Activated T-cell treated with anti-CD3 and anti-CD28 coated beads, Interleukin-2, amount 50 U/mL, for 1 hour (primary cell): ENCODE measurements around the gene SPIRE1.
"Not testable (repeated sequence)": the region's sequence is repeated elsewhere in the genome, so short reads cannot be mapped to it uniquely, and the experiment has no call there.

Source experiments
- DNase-seq: peaks from one replicate; pipeline ENCODE4 v3.0.0-alpha.2; 2020

Gene SPIRE1

DNA sequence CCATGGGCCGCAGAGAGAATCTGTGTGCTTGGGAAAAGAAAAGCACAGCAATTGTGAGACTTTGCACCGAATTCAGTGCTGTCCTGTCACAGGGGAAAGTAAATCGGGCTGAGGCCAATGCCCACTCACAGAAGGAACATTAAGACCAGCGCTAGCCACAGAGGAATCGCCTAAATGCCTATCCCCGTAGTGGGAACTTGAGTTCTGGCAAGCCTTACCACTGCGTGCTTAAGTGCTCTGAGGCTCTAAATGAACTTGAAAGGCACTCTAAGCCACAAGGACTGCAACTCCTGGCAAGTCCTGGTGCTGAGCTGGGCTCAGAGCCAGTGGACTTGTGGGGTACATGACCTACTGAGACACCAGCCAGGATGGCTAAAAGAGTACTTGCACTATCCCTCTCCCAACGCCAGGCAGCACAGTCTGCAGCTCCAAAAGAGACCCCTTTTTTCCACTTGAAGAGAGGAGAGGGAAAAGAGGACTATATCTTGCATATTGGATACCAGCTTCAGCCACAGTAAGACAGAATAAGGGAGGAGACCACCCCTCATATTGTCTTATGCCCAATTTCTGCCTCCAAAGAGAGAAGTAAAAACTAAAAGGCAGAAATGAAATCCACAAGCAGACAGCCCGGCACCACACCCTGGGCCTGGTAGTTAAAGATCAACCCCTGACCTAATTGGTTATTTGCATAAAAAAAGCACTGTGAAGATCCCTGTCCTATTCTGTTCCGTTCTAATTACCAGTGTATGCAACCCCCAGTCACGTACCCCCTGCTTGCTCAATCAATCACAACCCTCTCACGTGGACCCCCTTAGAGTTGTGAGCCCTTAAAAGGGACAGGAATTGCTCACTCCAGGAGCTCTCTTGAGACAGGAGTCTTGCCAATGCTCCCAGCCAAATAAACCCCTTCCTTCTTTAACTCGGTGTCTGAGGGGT is 105.7 kb downstream of the SPIRE1 start:
- not testable (repeated sequence) for DNase-seq

DNA sequence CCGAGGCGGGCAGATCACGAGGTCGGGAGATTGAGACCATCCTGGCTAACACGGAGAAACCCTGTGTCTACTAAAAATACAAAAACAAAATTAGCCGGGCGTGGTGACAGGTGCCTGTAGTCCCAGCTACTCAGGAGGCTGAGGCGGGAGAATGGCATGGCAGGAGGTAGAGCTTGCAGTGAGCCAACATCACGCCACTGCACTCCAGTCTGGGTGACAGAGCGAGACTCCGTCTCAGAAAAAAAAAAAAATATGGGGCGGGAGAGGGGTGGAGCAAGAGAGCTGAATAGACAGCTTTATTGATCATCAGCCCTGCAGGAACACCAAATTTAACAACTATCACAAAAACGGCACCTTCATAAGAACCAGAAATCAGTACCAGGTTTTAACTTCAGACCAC is 106.4 kb downstream of the SPIRE1 start:
- DNase-seq: not testable (repeated sequence)

DNA sequence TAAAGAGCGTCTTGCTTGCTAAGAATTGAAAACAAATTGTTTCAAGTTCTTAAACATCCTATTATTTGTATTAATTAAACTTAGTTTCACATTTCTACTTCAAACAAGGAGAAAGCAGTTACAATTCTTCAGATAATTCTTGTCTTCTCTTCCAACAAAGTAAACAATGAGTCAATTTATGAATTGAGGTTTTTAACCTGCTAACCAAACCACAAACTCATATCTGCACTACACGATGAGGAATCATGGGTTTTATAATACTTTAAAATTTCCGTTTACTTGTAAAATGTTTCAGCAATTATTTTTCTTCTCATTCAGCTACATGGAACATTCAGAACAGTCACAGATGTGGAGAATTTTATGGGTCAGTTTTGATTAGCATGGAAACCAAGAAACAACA is 114.2 kb downstream of the SPIRE1 start:
- no peak for DNase-seq

DNA sequence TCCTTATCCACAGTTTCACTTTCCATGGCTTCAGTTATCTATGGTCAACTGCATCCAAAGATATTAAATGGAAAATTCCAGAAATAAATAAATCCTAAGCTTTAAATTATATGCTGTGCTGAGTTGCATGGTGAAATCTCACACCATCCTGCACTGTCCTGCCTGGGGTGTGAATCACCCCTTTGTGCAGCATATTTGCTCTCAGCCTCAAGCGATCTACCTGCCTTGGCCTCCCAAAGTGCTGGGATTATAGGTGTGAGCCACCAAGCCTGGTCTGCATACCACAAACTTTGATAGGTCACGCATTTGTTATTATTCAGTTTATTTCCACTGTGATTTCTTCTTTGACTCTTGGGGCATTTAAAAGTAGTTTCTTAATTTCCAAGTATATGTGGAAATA is 117.2 kb downstream of the SPIRE1 start:
- DNase-seq: no peak

DNA sequence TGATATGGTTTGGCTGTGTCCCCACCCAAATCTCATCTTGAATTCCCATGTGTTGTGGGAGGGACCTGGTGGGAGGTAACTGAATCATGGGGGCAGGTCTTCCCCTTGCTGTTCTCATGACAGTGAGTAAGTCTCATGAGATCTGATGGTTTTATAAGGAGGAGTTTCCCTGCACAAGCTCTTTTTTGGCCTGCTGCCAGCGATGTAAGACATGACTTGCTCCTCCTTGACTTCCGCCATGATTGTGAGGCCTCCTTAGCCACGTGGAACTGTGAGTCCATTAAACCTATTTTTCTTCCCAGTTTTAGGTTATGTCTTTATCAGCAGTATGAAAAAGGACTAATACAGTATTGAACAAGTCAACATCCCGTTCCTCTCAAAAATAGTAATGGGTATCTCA is 118.7 kb downstream of the SPIRE1 start:
- DNase-seq: not testable (repeated sequence)

DNA sequence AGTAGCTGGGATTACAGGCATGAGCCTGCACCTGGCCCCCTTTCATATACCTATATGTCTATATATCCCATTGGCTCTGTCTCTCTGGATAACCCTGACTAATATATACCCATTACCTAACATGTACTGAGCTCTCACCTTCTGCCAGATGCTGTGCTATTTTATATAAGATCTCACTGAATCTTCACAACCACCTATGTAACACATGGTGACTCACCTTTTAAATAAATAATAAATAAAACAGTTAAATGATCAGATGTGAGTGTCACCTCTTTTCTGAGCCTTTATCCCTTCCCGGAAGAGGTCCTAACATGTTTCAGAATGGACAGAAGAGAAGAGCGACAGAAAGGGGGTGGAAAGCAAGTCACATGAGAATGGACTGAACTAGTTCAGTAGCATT is 123.1 kb downstream of the SPIRE1 start:
- no peak for DNase-seq

DNA sequence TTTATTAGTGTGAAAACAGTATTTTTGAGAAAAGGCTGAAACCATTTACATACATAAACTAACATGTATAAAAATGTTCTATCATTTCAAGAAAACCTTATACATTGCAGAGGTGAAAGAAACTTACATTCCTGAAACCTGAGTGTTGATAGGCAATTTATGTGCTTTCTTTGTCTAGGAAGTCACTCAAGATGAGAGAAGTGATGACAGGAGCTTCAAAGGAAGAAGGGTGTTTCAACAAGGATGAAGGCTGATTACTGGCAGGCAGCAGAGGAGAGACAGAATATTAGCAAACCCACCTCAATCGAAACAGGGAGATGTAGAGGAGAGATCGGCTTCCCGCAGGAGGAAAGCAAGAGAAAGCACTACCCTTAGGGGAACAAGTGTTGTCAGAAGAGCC is 125.2 kb downstream of the SPIRE1 start:
- no peak for DNase-seq

DNA sequence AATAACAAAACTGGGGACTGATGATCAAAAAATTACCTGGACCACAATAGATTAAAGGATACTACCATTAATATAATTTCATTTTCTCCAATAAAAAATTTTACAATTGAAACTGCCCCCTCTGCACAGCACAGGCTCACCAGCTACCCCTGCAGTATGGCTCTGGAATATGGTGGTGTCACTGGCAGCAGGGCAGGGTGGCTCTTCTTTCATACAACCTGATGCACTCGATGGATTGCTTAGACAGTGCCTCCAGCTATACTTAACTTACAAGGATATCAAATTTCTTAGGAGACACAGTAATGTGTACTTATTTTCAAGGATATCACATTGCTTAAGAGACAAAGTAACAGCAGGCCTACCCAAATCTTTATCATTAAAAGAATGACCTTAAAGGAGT is 126.2 kb downstream of the SPIRE1 start:
- DNase-seq: no peak

DNA sequence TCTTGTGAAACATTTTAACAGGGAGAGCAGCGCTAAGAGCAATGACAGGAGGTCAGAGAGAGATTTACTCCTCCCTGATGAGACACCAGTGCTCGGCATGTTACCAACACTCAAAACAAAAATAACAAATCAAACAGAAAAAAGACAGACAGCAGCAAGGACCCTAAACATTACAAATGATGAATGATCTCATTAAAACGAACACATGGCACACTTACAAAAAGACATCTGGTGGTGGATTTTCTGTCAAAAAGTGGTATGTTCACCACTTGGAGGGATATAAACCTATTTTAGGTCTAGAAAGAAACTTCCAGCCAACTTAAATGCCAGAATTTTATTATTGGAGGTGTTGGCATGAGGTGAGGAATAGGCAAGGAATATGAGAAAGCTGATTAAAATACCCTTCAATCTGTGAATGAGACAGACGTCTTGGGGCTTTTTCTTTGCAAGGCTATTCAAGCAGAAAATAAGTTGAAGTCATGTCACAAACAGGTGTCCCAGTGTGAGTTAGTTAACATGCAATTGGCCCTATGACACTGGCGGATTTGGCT is 137.4 kb downstream of the SPIRE1 start:
- DNase-seq: no peak

DNA sequence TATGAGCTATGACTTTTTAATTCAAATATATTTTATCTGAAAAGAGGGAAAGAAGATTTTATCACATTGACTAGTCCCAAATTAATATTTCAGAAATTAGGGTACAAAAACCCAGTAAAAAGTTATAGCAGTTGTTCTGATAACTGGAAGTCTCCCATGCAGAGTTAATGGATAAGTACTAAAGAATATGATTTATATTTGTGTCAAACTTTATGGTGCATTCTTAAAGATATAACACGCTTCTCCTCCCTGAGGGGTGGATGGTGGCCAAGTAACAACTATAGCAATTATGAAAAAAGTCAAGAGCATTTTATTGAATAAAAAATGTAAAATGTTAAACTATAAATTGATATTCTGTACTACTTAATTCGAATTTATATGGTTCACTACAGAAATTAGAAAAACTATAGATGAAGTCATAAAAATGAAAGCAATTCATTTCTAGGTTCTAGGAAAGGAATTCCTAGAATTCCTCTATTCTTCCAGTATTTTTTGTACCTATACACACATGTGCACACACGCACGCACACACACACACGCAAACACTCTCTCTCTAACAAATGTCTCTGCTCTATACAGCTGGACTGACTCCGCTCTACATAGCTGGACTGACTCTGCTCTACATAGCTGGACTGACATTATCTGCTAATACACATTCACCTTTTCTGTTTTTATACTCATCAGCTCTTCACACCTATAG is 138.9 kb downstream of the SPIRE1 start:
- no peak for DNase-seq

DNA sequence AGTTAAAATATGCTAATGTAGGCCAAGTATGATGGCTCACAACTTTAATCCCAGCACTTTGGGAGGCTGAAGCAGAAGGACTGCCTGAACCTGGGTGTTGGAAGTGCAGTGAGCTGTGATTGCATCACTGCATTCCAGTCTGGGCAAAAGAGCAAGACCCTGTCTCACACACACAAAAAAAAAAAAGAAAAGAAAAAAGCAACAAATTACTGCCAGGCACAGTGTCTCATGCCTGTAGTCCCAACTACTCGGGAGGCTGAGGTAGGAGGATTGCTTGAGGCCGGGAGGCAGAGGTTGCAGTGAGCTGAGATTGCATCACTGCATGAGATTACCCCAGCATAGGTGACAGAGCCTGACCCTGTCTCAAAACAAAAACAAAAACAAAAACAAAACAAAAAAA is 139.6 kb downstream of the SPIRE1 start:
- no peak for DNase-seq

DNA sequence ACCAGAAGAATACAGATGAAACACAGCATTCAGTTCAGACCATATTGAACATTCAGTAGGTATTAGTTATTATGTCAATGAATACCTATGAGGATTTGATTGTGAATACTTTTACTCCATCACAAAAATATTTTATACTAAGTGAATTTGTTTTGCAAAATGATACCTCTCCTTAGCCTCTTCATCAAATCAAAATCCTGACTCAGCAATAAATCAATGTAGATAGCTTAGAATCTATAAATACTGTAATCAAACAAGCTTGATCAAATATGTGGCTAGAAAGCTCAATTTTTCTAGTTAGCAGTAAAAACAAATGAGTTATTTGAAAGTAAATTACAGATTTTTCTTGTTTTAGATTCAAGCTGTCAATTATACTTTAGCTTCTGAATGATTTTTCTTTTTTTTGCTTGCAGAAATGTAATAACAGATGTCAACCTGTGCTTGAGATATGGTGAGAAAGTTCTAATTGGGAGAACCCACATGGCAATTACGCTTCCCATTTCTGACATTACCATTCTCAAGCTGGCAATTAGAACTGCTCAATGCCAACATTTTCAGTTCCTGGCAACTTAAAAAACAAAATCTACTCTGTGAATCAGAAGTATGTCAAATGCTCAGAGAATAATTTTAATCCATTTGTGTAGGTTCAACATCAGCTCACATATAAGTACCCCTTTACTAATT is 140.6 kb downstream of the SPIRE1 start:
- no peak for DNase-seq

DNA sequence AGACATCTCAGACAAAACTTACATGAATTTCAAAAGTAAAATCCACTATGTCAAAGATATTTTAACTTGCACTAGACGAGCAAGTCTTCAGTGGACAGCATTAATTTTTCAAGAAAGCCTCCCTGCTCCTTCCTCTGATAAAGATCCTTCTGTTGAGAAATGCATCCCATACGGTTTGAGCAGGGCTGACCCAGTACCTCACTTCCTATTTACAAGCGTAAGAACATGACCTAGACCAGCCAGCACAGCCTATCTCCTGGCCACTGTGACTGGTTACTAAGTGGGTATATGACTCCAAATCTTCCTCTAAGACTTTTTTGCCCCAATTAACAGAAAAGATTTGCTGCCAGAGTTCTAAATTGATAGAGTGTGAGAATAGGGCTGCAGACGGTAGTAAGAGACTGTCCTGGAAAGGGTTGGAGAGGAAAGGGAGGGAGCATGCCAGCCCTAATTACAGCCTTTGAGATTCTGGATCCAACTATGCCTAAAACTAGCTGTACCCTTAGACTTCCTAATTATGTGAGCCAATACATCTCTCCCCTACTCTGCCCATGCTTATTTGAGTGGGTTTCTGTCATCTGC is 141.8 kb downstream of the SPIRE1 start:
- no peak for DNase-seq

DNA sequence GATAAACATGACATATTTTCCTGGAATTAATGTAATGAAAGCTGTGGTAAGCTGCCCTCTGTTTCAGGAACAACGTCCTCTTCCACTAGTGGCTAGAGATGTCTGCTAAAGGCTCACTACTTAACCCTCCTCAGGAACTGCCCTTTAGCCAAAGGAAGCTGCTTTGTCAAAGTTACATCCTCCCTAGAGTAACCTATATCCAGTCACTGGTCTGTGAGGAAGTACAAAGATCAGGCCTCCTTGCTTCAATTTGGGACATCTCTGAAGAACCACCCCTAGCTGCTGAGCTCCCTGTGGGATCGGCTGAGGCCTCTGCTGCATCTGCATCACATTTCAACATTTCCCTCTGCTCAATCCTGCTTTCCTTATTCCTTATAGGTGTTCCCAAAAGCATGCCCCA is 142.4 kb downstream of the SPIRE1 start:
- no peak for DNase-seq

DNA sequence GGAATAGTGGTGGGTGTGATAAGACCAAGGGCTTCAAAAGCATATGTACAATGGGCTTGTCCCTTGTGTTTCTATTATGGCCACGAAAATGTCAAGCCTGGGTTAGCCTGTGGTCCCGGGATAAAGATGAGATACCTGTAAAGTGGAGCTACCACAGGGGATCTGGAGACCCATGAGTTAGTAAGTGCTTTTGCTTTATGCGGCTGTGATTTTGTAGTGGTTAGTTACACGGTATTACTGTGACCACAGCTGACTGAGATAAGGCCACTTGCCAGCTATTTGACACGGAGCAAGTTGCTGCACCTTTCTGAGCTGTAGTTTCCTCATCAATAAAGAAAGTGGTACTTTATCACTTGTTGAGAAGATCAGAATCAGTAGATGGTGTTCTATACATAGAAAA is 150.9 kb downstream of the SPIRE1 start:
- no peak for DNase-seq

DNA sequence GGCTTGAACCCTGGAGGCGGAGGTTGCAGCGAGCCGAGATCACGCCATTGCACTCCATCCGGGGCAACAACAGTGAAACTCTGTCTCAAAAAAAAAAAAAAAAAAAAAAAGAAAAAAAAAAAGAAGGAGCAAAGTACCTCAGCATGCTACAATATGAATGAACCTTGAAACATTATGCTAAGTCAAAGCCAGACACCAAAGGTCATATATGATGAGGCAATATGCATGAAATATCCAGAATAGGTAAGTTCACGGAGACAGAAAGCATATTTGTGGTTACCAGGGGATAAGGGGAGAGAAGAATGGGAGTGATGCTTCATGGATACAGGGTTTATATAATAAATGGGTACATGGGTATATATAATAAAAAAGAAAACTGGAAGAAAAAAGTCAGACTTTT is 156.9 kb downstream of the SPIRE1 start:
- no peak for DNase-seq

DNA sequence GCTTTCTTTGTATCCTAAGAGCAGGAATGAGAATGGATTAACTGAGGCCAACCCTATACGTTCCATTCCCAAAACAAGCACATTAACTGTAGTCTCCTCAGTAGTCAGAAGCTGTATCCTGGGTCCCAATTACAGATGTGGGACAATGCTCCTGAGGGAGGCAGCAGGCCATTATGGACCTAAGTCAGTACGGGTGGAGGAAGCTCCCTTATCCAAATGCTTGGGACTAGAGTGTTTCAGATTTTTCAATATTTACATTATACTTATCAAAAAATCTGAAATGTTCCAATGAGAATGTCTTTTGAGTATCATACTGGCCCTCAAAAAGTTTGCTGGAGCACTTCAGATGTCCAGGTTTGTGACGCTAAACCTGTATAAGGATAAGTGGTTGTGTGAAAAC is 160.1 kb downstream of the SPIRE1 start:
- DNase-seq: no peak

DNA sequence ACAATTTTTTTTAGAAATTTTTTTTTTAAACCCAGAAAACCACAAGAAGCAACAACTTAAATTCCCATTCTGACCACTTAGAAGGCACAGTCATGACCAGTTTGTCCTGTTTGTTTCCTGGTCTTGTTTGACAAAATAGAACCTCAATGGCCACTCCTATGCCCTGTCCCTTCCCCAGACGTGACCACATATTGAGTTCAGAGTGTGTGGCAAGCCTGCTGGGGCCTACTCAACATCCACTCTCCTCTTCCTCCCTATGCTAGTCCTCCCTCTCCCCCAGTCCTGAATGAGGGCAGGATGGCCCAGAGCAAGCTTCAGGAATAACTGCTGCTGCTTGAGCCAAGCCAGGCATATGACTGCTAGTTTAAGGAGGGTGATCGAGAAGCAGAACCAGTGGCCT is 160.6 kb downstream of the SPIRE1 start:
- DNase-seq: no peak

DNA sequence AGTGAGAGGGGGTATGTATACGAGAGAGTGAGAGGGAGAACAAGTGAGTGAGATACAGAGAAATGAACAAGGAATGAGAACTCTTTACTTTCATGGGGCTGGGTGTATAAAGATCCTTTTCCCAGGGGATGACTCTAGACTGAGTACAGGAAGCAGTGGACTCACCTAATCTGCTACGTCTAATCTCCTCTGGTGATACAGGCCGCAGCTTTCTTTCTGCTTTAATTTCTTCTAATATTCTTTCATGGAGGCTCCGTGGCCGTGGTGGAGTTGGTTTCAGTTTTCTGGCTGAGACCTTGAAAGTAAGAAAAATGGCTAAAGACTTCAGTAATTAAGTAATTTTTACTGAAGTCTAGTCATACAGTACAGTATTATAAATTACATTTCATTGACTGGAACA is 165.0 kb downstream of the SPIRE1 start:
- DNase-seq: no peak

DNA sequence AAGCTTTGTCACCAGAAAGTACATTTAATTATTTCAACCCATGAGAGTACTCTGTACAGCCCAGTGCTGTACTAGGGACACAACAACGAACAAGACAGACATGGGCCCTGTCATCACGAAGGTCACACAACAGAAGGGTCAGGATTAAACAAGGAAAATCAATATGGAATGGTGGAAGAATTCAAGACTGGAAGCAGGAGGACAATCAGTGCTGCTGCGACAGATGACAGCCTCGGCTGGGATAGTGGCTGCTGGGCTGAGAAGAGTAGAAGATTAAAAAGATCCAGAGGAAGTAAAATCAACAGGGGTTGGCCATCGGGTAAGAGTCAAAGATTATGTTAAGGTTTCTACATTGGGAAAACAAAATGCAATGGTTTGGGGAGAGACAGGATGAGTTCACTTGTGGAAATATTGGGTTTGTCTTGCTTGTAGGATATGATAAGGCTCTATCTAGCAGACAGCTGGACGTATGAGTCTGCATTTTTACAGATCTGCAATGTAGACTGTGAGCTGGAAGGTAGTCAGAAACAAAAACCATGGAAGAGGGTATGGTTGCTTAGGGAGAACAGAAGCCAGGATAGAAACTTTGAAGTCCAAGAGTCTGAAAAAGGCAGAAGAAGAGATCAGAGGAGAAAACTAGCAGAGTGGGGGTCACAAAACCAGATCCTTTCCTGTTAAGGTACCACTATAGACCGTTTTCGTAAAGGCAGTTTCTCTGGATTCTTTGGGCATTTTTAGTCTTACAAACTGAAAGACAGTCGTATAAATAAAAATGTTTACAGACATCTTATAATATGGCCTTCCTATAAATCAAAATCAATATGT is 166.1 kb downstream of the SPIRE1 start:
- DNase-seq: no peak

DNA sequence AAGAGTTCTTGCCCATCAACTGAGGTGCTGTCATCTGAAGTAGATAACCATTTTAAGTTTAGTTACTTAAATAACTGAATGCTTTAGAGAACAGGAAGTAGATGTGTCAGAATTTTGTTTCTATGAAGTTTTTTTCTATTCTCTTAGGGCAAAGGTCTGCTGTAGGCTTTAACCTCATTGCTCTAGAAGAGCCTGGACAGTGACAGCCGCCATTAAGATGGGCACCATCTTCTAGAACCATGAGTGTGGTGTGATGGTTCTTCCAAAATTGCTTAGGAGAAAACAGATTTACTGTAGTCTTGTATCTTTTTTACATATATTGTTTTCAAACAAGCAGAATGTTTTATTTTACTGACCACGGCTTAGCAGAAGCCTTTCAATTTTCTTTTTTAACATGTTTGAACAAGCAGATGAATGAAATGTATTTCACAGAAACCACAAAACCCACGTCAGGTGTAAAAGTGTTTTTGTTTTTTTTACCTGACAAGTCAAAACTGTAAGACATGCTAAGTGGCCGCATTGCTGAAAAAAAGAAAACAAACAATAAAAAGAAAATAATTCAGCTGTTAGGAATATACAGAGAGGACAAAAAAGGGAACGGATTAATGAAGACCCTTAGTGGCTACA is 172.3 kb downstream of the SPIRE1 start:
- no peak for DNase-seq

DNA sequence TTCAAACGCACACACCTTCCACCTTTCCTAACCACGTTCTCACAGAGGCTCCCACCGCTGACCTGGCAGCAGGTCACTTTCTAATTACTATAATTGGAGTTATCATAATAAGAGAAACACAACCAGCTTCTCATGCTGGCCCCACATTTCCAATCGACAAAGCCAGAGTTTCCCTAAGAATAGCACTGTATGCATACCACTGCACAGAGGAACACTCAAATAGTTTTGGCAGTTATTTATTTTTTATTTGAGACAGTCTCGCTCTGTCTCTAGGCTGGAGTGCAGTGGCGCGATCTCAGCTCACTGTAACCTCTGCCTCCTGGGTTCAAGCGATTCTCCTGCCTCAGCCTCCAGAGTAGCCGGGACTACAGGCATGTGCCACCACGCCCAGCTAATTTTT is 176.0 kb downstream of the SPIRE1 start:
- not testable (repeated sequence) for DNase-seq
